PC-9 (cell line): ENCODE data around the gene FAM20C. TPM values are rescaled to one million over a fixed set of nuclear protein-coding genes. Genes with fewer than 3 reads are reported as not detected.

Experiments used
- BruUV-seq: library from RNA; stranded (reverse); fragments of 400-500 nt; replicated peaks from 2 replicates; lab custom pipeline; 2021; lab: Mats Ljungman, UMichigan
- CTCF ChIA-PET: fragments of 300-600 bp; sonication (Branson Sonifier 250); formaldehyde crosslinking; loops from one replicate; lab custom pipeline; 2022; ENCODE audit warnings: antibody characterized with exemption; lab: Charles Lee
- POLR2A ChIA-PET: fragments of 300-600 bp; sonication (Branson Sonifier 250); formaldehyde crosslinking; loops from one replicate; lab custom pipeline; 2022; ENCODE audit warnings: antibody characterized with exemption; ENCODE audit not compliant: unreplicated experiment; lab: Charles Lee
- DNase-seq, 2 experiments: peaks; one replicate each; pipeline versions ENCODE4 v3.0.0 to v3.0.0-alpha.2; 2015 to 2022; ENCODE audit warnings: mixed read lengths in 1 of 2
- H2AFZ ChIP-seq: fragments of 200-600 bp; sonication (generic); 2 replicates; pipeline ENCODE4 v1.8.1; 2017; ENCODE audit warnings: antibody characterized with exemption
- H3F3A ChIP-seq: fragments of 200-600 bp; sonication (generic); 2 replicates; pipeline ENCODE4 v1.8.1; 2017; ENCODE audit warnings: antibody characterized with exemption, mild to moderate bottlenecking, low read depth; ENCODE audit not compliant: insufficient read depth
- H3K27ac ChIP-seq: fragments of 200-600 bp; sonication (generic); 2 replicates; pipeline ENCODE4 v1.6.1; 2016; ENCODE audit warnings: mixed run types
- H3K27me3 ChIP-seq: fragments of 200-600 bp; sonication (generic); 2 replicates; pipeline ENCODE4 v1.6.1; 2016; ENCODE audit warnings: low read depth, mixed run types; ENCODE audit not compliant: insufficient read depth
- H3K36me3 ChIP-seq: fragments of 200-600 bp; sonication (generic); 2 replicates; pipeline ENCODE4 v1.6.1; 2016; ENCODE audit warnings: low read depth, mixed run types
- H3K4me1 ChIP-seq: fragments of 200-600 bp; sonication (generic); replicated peaks from 2 replicates; pipeline ENCODE4 v1.6.1; 2016; ENCODE audit warnings: mixed run types; ENCODE audit not compliant: insufficient read depth
- H3K4me2 ChIP-seq: fragments of 200-600 bp; sonication (generic); 2 replicates; pipeline ENCODE4 v1.6.1; 2017; ENCODE audit warnings: mixed run types
- H3K4me3 ChIP-seq: fragments of 200-600 bp; sonication (generic); 2 replicates; pipeline ENCODE4 v1.6.1; 2016; ENCODE audit warnings: mixed run types
- H3K79me2 ChIP-seq: fragments of 200-600 bp; sonication (generic); 2 replicates; pipeline ENCODE4 v1.6.1; 2017; ENCODE audit warnings: low read depth, mixed run types
- H3K9me2 ChIP-seq: fragments of 200-600 bp; sonication (generic); 2 replicates; pipeline ENCODE4 v1.8.1; 2017; ENCODE audit warnings: mild to moderate bottlenecking; ENCODE audit not compliant: insufficient read depth
- H3K9me3 ChIP-seq: fragments of 200-600 bp; sonication (generic); 2 replicates; pipeline ENCODE4 v1.8.1; 2016; ENCODE audit warnings: low read depth; ENCODE audit not compliant: insufficient read depth
- H4K20me1 ChIP-seq: fragments of 200-600 bp; sonication (generic); 2 replicates; pipeline ENCODE4 v1.8.1; 2017; ENCODE audit not compliant: insufficient read depth
- CTCF ChIP-seq: fragments of 200-600 bp; sonication (generic); conservative IDR thresholded peaks from 2 replicates; pipeline ENCODE4 v1.6.1; 2017; ENCODE audit warnings: mixed run types, antibody characterized with exemption, mild to moderate bottlenecking, moderate library complexity
- EZH2 ChIP-seq: fragments of 200-600 bp; sonication (generic); IDR thresholded peaks from 2 replicates; pipeline ENCODE4 v1.8.0; 2017; ENCODE audit warnings: antibody characterized with exemption, low read depth
- intact Hi-C: fragments of 100-400 bp; cut with micrococcal nuclease; formaldehyde crosslinking; loops from one replicate; pipeline ENCODE4 v1.10.0; 2022; ENCODE audit not compliant: unreplicated experiment
- total RNA-seq: library from RNA; stranded (reverse); gene quantifications from 2 replicates; pipeline ENCODE4 v1.2.3, GENCODE V29; 2021

FAM20C gene
- total RNA-seq, 1 experiment from 2014 or later, result 31.0 TPM

GRCh38 chr7:189719-190118 lies 2.7 kb upstream of the FAM20C start:
- TF ChIP-seq CTCF (no peak), EZH2 (no peak)
- Histone ChIP-seq H3K4me1 (peaks cover 12% of the 10 kb centered on the region), H4K20me1 (no peaks in the 10 kb centered on the region; the same call in 1 of the 2 replicates), H3F3A (peaks cover 16% of the 10 kb centered on the region), H3K79me2 (0 out of 2 replicates have a peak, but pooled peaks cover 6% of the 10 kb centered on the region), H3K9me3 (no peaks in the 10 kb centered on the region), H3K27ac (no peak overlapping the region), H3K27me3 (no peaks in the 10 kb centered on the region), H2AFZ (no peak overlapping the region), H3K4me2 (no peak overlapping the region), H3K9me2 (no peaks in the 10 kb centered on the region), H3K36me3 (no peaks in the 10 kb centered on the region), H3K4me3 (no peak overlapping the region)
- POLR2A ChIA-PET, result no interaction called here
- CTCF ChIA-PET, result no interaction called here
- BruUV-seq, result no TSS peak
- intact Hi-C loops, result loop anchor here (5.0 kb wide), 1 partner anchor 53 kb away; no protein-coding TSS in a partner anchor
- DNase-seq, result no peak

- Histone ChIP-seq H3K4me3 (no peak overlapping the region), H3K79me2 (peaks cover 11% of the 10 kb centered on the region; the same call in 1 of the 2 replicates), H3K36me3 (no peaks in the 10 kb centered on the region), H2AFZ (no peak overlapping the region), H3K9me2 (no peaks in the 10 kb centered on the region), H3F3A (peaks cover 21% of the 10 kb centered on the region), H3K27ac (no peak overlapping the region), H4K20me1 (no peaks in the 10 kb centered on the region; the same call in 1 of the 2 replicates), H3K4me1 (peaks cover 17% of the 10 kb centered on the region), H3K4me2 (no peak overlapping the region), H3K27me3 (no peaks in the 10 kb centered on the region), H3K9me3 (no peaks in the 10 kb centered on the region)
- CTCF ChIA-PET, result interaction anchor here (0.5 to 0.6 kb wide), 2 partner anchors 52 to 121 kb away, joined by 3 to 4 read pairs; no protein-coding TSS in a partner anchor
- DNase-seq, result no peak
- POLR2A ChIA-PET, result no interaction called here
- no TSS peak for BruUV-seq
- TF ChIP-seq EZH2 (no peak), CTCF (no peak)
- intact Hi-C loops, result loop anchor here (5.0 kb wide), 1 partner anchor 52 kb away; no protein-coding TSS in a partner anchor
These were observed 2.2 kb upstream of the FAM20C start for GRCh38 chr7:190196-190595.

GRCh38 chr7:191105-191980 lies 1.0 kb upstream of the FAM20C start:
- Histone ChIP-seq H4K20me1 (no peaks in the 10 kb centered on the region; the same call in 1 of the 2 replicates), H3K27me3 (no peaks in the 10 kb centered on the region), H3K4me1 (peaks cover 22% of the 10 kb centered on the region), H3K4me2 (peak overlapping the region; percentile 63), H3F3A (peaks cover 23% of the 10 kb centered on the region), H3K9me3 (no peaks in the 10 kb centered on the region), H3K27ac (no peak overlapping the region), H3K79me2 (peaks cover 18% of the 10 kb centered on the region; the same call in 1 of the 2 replicates), H3K36me3 (no peaks in the 10 kb centered on the region), H3K4me3 (peak overlapping the region; percentile 31; the same call in 1 of the 2 replicates), H2AFZ (no peak overlapping the region), H3K9me2 (no peaks in the 10 kb centered on the region)
- CTCF ChIA-PET, result interaction anchor here (0.5 to 0.7 kb wide), 3 partner anchors 41 to 127 kb away, joined by 3 to 8 read pairs (median 3); no protein-coding TSS in a partner anchor
- POLR2A ChIA-PET, result interaction anchor here (0.5 to 1.1 kb wide), 5 partner anchors 8 to 538 kb away, joined by 5 to 30 read pairs (median 8); no protein-coding TSS in a partner anchor
- TSS peak; percentile 19 for BruUV-seq
- intact Hi-C loops, result loop anchor here (5.0 kb wide), 1 partner anchor 51 kb away; no protein-coding TSS in a partner anchor
- TF ChIP-seq CTCF, result no peak
- TF ChIP-seq EZH2, result no peak
- no peak for DNase-seq
